Keratinocyte (primary cell): ENCODE results near the gene HLA-E.

ENCODE experiments used
- EZH2 ChIP-seq: IDR thresholded peaks from one replicate; pipeline ENCODE4 v1.6.1; 2012; ENCODE audit warnings: inconsistent platforms, mild to moderate bottlenecking, low read length, moderate library complexity
- TF ChIP-seq, protein P1 (sequence below), 3 experiments: IDR thresholded peaks in 1 of 3; conservative IDR thresholded peaks in 1 of 3; optimal IDR thresholded peaks in 1 of 3; 2 replicates in 2 of 3; 3 replicates in 1 of 3; pipeline versions ENCODE3 to v1.5.1; 2011; ENCODE audit warnings: low read length in 3 of 3, mild to moderate bottlenecking in 3 of 3, moderate library complexity in 2 of 3, control low read depth in 1 of 3, inconsistent platforms in 1 of 3; ENCODE audit not compliant: insufficient read depth in 2 of 3; ENCODE audit errors: extremely low read depth in 1 of 3

- TF ChIP-seq, protein P1, sequence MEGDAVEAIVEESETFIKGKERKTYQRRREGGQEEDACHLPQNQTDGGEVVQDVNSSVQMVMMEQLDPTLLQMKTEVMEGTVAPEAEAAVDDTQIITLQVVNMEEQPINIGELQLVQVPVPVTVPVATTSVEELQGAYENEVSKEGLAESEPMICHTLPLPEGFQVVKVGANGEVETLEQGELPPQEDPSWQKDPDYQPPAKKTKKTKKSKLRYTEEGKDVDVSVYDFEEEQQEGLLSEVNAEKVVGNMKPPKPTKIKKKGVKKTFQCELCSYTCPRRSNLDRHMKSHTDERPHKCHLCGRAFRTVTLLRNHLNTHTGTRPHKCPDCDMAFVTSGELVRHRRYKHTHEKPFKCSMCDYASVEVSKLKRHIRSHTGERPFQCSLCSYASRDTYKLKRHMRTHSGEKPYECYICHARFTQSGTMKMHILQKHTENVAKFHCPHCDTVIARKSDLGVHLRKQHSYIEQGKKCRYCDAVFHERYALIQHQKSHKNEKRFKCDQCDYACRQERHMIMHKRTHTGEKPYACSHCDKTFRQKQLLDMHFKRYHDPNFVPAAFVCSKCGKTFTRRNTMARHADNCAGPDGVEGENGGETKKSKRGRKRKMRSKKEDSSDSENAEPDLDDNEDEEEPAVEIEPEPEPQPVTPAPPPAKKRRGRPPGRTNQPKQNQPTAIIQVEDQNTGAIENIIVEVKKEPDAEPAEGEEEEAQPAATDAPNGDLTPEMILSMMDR (optimal IDR thresholded peaks at IDR 0.05 in 1 of 3, IDR thresholded peaks at IDR 0.05 in 1 of 3, conservative IDR thresholded peaks at IDR 0.05 in 1 of 3; ENCODE audit: extremely low read depth in 1 of 3, insufficient read depth in 2 of 3, low read length in 3 of 3): no peak
- TF ChIP-seq EZH2: no peak
Measured at GRCh38 chr6:30533460-30534294, 44.4 kb downstream of the HLA-E start.
